Measurements from ENCODE around the gene SMARCC1. TPM values are rescaled to one million over a fixed set of nuclear protein-coding genes. Genes with fewer than 3 reads are reported as not detected.
A peak's percentile ranks its signal among the peaks of the same experiment; 100 is the strongest.
"Not testable (repeated sequence)": the region's sequence is repeated elsewhere in the genome, so short reads cannot be mapped to it uniquely, and the experiment has no call there.

SMARCC1 gene
- total RNA-seq, 1 experiment from 2014 or later: 32.7 TPM

DNA sequence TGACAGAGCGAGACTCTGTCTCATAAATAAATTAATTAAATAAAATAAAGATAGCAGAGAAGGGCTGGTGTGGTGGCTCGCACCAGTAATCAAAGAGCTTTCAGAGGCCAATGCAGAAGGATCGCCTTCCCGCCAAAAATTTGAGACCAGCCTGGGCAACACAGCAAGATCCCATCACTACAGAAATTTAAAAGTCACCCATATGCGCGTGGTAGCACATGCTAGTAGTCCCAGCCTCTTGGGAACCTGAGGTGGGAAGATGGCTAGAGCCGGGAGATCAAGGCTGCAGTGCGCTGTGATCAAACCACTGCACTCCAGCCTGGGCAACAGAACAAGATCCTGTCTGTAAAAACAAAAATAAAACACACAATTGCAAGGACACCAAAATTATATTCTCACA, 9.6 kb downstream of the SMARCC1 start:
- DNase-seq (ENCODE audit: low spot score): no peak

DNA sequence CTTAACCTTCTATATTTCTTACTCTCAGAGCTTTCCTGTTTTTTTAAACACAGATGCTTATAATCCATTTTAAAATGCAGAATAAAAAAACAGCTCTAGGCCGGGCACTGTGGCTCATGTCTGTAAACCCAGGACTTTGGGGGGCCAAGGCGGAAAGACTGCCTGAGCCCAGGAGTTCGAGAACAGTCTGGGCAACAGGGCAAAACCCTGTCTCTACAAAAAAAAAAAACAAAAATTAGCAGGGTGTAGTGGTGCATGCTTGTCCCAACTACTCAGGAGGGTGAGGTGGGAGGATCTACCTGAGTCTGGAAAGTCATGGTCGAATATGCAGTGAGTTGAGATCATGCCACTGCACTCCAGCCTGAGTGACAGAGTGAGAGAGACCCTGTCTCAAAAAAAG, 15.5 kb downstream of the SMARCC1 start:
- DNase-seq (ENCODE audit: low spot score): no peak

DNA sequence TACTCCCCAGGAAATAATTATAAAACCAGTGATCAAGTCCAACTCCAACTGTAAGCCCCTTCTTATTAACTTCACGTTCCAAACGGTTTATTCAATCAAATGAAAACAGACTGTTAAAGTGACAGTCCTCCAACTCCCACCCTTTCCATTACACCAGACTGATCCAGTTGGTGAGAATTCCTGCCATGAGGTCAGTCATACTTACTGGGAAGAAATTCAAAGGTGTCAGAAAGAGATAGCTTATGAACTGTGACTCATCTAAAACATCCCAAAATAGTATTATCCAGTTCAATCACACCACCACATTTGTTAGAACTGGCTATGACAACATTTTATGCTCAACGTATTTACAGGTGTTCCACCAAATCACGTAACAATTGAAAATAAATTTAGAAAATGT, 19.5 kb downstream of the SMARCC1 start:
- DNase-seq (ENCODE audit: low spot score): no peak

DNA sequence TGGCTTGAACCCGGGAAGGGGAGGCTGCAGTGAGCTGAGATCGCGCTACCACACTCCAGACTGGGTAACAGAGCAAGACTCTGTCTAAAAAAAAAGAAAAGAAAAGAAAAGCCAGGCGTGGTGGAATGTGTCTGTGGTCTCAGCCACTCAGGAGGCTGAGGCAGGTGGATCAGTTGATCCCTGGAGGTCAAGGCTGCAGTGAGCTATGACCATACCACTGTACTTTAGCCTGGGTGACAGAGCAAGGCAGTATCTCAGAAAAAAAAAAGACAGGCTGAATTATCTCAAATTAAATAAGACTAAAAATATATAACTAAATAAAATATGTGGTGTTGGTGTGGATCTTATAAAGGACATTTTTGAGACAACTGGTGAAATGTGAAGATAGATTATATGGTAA, 20.6 kb downstream of the SMARCC1 start:
- no peak for DNase-seq (ENCODE audit: low spot score)

DNA sequence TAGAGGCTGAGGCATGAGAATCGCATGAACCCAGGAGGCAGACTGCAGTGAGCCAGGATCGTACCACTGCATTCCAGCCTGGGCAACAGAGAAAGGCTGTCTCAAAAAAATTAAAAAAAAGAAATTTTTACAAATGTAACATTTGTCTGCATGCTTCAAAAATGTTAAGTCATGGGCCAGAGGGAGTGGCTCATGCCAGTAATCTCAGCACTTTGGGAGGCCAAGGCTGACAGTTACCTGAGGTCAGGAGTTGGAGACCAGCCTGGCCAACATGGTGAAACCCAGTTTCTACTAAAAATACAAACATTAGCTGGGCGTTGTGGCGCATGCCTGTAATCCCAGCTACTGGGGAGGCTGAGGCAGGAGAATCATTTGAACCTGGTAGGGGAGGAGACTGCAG, 21.5 kb downstream of the SMARCC1 start:
- not testable (repeated sequence) for DNase-seq (ENCODE audit: low spot score)

DNA sequence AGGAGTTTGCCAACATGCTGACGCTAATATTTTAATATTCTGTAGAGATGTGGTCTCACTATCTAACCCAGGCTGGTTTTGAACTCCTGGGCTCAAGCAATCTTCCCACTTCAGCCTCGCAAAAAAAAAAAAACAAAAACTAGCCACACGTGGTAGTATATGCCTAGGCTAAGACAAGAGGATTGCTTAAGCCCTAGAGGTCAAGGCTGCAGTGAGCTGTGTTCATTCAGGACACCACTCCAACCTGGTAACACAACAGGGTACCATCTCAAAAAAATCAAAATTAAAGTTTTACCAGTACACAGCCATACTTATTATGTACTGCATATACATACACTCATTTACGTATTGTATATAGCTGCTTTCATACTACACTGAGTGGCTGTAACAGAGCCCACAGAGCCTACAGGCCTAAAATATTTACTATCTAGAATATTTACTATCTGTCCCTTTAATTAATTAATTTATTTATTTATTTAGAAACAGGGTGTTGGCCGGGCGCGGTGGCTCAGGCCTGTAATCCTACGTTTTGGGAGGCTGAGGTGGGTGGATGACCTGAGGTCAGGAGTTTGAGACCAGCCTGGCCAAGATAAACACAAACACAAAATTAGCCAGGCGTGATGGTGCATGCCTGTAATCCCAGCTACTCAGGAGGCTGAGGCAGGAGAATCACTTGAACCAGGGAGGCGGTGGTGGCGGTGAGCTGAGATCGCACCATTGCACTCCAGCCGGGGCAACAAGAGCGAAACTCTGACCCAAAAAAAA, 23.2 kb downstream of the SMARCC1 start:
- no peak for DNase-seq (ENCODE audit: low spot score)

DNA sequence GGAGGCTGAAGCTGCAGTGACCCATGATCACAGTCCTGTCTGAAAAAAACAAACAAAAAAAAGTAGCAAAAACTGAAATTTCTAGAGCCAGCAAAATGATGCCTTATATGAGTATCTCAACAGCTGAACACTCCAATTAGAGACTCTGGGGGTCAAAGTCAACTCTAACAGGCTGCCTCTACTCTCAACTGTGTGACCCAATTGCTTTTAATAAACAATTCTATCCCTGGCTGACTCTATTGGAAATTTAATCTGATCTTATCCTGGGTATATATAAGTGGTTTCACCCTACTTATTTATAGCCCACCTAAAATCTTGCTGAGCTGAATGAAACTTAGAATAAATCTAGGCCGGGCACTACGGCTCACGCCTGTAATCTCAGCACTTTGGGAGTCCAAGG, 29.0 kb downstream of the SMARCC1 start:
- no peak for DNase-seq (ENCODE audit: low spot score)

DNA sequence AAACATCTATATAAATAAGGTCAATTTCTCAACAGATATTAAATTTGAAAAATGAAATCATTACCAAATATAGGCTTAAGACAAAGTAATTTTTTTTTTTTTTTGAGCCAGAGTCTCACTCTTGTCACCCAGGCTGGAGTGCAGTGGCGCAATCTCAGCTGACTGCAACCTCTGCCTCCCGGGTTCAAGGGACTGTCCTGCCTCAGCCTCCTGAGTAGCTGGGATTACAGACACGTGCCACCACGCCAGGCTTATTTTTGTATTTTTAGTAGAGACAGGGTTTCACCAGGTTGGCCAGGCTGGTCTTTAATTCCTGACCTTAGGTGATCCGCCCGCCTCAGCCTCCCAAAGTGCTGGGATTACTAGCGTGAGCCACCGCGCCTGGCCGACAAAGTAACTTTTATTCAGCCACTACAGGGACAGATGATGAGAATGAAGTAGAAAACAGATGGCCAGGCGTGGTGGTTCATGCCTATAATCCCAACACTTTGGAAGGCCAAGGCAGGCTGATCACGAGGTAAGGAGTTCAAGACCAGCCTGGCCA, 30.8 kb downstream of the SMARCC1 start:
- not testable (repeated sequence) for DNase-seq (ENCODE audit: low spot score)

DNA sequence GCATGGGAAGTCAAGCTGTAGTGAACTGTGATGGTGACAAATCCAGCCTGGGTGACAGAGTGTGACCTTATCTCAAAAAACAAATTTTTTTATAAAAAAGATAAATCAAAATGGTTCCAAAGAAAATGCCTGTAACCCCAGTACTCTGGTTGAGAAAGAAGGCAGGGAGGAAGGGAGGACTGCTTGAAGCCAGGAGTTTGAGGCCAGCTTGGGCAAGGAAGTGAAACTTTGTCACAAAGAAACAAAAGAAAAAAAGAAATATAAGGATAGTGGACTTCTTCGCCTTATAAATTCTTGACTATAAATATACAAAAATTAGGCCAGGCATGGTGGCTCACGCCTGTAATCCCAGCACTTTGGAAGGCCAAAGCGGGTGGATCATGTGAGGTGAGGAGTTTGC, 34.1 kb downstream of the SMARCC1 start:
- DNase-seq (ENCODE audit: low spot score): no peak

DNA sequence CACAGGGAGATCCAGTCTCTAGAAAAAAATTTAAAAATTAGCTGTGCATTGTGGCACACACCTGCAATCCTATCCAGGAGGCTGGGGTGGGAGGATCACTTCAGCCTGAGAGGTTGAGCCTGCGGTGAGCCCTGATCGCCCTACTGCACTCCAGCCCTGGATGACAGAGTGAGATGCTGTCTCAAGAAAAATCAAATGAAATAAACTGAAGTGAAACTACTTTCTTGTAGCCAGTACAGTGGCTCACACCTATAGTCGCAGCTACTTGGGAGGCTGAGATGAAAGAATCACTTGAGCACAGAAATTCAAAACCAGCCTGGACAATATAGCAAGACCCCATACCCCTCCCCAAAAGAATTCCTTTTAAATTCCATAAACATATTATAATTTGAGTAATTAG, 35.4 kb downstream of the SMARCC1 start:
- DNase-seq (ENCODE audit: low spot score): no peak

DNA sequence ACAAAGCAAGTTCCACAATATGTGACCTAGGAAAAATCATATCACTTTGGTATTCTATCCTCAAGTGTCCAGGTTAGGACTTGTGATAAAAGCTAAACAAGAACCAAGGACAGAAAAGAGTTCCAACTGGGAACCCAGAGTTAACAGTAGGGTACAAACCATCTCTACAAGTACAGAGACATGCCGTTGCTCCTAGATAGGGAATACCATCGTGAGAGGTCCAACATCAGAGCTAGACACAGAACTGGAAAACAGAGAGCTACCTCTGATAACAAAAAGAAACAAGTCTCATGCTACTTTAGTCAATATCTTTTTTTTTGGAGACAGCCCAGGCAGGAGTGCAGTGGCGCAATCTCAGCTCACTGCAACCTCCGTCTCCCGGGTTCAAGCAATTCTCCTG, 37.8 kb downstream of the SMARCC1 start:
- DNase-seq (ENCODE audit: low spot score): no peak

DNA sequence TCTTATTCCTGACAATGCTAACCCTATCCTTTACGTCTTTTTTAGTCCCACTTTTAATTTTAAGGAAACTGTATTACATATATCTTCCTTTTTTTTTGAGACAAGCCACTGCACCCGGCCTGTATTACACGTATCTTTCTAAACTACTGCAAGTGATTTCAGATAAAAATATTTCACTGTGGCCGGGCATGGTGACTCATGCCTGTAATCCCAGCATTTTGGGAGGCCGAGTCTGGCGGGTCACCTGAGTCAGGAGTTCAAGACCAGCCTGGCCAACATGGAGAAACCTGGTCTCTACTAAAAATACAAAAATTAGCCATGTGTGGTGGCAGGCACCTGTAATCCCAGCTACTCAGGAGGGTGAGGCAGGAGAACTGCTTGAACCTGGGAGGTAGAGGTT, 38.3 kb downstream of the SMARCC1 start:
- DNase-seq (ENCODE audit: low spot score): not testable (repeated sequence)

DNA sequence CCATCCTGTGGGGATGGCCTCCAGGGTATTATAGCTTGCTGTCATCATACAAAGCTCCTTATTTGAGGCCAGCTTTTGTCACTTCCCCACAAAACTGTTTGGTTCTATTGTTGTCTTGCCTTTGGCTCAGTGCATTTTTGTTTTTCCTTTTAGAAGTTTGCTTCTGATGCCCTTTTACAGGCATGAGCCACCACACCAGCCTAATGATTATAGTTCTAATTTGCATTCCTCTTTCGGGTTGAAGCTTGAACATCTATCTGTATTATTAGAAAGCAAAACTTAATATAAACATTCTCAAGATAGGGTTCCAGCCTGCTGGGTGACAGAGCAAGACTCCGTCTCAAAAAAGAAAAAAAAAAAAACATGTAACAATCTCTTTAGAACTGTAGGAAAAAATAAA, 39.8 kb downstream of the SMARCC1 start:
- no peak for DNase-seq (ENCODE audit: low spot score)

DNA sequence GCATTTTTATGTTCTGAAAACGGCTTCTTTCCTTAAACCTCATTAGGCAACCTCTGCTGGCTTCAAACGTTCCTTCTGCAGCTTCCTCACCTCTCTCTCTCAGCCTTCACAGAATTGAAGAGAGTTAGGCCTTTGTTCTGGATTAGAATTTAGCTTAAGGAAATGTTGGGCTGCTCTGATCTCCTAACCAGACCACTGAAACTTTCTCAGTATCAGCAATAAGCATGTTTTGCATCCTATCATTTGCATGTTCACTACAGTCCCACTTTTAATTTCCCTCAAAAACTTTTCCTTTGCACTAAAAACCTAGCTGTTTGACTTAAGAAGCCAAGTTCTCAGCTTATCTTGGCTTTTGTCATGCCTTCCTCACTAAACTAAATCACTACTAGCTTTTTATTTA, 49.5 kb downstream of the SMARCC1 start:
- DNase-seq (ENCODE audit: low spot score): no peak

DNA sequence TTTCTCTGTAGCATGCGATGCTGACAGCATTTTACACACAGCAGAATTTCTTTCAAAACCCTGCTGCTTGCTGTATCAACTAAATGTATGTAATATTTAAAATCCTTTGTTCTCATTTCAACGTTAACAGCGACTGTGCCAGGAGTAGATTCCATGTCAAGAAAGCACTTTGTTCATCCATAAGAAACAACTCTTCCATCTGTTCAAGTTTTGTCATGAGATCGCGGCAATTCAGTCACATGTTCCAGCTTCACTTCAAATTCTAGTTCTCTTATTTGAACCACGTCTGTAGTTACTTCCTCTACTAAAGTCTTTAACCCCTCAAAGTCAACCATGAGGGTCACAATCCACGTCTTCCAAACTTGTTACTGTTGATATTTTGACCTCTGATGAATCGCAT, 50.6 kb downstream of the SMARCC1 start:
- DNase-seq (ENCODE audit: low spot score): no peak

DNA sequence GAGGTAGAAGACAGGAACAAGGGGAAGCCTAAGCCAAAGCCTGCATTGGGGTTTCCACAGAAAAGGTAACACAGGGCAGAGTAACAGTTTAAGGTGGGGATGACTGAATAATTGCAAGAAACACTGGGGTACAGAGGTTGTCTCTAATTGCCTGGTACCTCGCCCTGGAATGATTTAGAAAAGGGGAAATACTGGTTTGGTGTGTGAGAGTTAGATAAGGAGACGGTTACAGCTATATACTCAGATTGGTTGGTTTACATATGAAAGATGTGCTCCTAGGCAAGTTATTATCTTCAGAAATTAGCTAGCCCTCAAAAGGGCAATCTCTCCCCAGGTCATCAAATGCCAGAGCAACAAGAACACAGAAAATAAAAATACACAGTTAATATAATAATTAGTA, 58.8 kb downstream of the SMARCC1 start:
- DNase-seq (ENCODE audit: low spot score): no peak

DNA sequence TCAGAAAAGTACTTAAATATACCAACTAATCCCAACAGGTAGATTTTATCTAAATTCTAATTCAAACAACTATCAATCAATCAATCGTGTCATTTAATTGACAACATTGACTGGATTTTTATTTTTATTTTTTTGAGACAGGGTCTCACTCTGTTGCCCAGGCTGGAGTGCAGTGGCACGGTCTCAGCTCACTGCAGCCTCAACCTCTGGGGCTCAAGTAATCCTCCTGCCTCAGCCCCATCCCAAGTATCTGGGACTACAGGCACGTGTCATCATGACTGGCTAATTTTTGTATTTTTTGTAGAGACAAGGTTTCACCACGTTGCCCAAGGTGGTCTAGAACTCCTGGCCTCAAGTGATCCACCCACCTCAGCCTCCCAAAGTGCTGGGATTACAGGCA, 64.2 kb downstream of the SMARCC1 start:
- not testable (repeated sequence) for DNase-seq (ENCODE audit: low spot score)

DNA sequence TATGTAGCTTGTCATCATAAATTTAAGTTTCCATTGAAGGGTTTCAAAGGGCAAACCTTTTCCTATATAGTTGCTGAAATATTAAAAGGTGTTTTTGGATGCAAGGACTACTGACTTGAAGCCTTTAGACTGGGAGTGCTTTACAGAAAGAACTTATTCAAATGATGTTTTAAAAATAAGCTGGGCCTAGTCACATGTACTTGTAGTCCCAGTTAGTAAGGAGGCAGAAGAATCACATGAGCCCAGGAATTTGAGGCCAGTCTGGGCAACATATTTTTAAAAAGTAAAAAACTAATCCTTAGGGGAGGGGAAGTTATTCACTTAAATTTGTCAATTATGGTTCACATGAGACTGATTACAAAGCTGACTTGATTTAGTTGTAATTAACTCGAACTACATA, 65.0 kb downstream of the SMARCC1 start:
- DNase-seq (ENCODE audit: low spot score): no peak

DNA sequence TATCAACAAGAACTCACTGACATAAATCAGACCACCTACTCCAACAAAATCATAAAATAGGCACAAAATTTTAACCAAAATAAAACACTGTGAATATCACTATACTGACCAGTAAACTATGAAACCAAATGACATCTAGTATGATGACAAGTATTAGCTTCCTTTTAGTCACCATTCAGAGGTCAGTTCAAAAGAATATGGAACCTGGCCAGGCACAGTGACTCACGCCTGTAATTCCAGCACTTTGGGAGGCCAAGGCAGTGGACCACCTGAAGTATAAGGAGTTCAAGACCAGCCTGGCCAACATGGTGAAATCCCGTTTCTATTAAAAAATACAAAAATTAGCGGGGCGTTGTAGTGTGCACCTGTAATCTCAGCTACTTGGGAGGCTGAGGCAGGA, 65.8 kb downstream of the SMARCC1 start:
- DNase-seq (ENCODE audit: low spot score): peak; percentile 3

DNA sequence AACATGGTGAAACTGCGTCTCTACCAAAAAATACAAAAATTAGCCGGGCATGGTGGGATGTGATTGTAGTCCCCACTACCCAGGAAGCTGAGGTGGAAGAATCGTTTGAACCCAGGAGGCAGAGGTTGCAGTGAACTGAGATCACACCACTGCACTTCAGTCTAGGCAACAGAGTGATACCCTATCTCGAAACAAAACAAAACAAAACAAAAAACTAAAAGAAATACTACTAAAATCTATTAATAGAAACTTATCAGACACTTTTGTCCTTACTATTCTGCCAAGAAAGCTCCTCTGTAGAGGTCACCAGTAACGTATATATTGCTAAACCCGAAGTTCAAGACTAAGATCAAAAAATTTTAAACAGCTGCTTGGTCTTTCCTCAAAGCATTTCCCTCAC, 67.1 kb downstream of the SMARCC1 start:
- no peak for DNase-seq (ENCODE audit: low spot score)

DNA sequence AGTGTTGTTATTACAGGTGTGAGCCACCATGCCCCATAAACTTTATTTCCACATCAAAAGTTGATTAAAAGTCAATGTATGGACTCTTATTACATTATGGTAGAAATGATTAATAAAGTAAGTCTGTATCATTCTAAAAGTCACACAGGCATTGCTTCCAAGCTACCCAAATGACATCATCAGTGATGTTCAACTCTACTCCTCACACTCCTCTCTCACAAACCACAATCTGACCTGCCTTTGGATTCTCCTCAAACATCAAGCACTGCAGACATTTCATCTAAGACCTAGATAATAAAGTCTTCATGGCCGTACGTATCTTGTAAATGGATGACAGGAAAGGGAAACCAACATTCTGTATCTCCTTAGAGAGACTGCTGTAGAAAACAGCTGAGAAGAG, 68.0 kb downstream of the SMARCC1 start:
- no peak for DNase-seq (ENCODE audit: low spot score)

DNA sequence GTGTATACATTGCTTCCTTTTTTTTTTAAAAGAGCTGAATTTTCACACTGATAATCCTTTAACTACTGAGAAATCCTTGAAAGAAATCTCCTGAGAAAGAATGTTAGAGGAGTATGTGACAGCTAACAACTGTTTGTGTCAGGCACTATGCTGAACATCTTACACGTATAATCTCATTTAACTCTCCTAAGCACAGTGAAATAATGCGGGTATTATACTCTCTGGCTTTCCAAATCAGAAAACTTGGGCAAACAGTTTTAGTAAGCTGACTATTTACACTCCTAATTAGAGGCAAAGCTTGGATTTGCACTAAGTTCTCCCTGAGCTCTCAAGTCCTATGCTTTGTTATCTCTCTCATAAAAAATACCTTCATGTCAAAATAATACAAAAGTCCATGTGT, 69.3 kb downstream of the SMARCC1 start:
- DNase-seq (ENCODE audit: low spot score): no peak

DNA sequence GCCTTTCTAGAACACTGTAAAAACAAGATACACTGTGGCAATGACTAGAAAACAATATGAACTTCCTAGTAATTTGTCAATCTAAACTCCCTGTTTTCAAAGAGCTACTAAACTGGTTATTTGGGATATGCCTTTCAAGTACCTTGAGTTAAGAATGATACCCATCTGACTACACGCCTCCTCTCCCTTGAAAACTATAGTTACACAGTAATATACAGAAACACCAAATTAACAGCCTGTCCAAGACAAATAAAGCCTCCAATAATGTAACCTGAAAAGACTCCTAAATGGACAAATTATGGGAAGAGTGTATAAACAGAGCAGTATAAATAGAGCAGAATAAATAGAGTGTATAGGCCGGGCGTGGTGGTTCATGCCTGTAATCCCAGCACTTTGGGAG, 70.1 kb downstream of the SMARCC1 start:
- DNase-seq (ENCODE audit: low spot score): no peak

DNA sequence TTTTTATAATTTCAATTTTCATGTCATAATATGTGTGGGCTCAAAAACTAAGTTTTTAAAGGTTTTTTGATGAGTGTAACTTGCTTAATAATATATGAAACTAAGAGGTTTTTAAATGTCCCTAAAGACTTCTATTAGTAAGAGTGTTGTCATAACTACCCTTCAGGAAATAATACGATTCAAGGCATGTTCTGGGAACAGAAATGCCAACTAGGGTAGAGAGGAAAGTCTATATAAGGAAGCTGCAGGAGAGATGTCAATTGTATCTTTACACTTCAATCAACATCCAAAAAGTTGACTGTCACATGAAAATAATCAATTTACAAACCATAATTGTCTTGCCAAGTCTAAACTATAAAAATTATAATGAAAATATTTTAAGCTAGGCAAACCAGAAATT, 76.3 kb downstream of the SMARCC1 start:
- DNase-seq (ENCODE audit: low spot score): no peak

All from H4 (cell line).